Measurements from ENCODE around the gene CERS6. TPM values are rescaled to one million over a fixed set of nuclear protein-coding genes. Genes with fewer than 3 reads are reported as not detected.

CERS6 gene
- total RNA-seq, 1 donor = 23.9 TPM

GRCh38 chr2:168692132-168692744 is 236.2 kb downstream of the CERS6 start:
- H2AFZ ChIP-seq (ENCODE audit: low read length) = no peak overlapping the region
- H3K9me3 ChIP-seq (ENCODE audit: low read depth, low read length) = no peaks in the 10 kb centered on the region
- H3K4me3 ChIP-seq (ENCODE audit: insufficient read depth, low read length) = no peak overlapping the region
- no peaks in the 10 kb centered on the region for H3K27me3 ChIP-seq (ENCODE audit: insufficient read depth, low read length)
- no peaks in the 10 kb centered on the region for H3K79me2 ChIP-seq (ENCODE audit: insufficient read depth, low read length)
- H3K36me3 ChIP-seq (ENCODE audit: insufficient read depth, low read length) = no peaks in the 10 kb centered on the region
- no peaks in the 10 kb centered on the region for H4K20me1 ChIP-seq (ENCODE audit: insufficient read depth, low read length)
- H3K4me1 ChIP-seq (ENCODE audit: insufficient read depth, low read length) = peaks cover 5% of the 10 kb centered on the region
- DNase-seq (ENCODE audit: insufficient read length, low spot score, missing footprints) = no peak
- no peak overlapping the region for H3K27ac ChIP-seq (ENCODE audit: low read depth, low read length)
- H3K4me2 ChIP-seq (ENCODE audit: insufficient read depth, low read length) = no peak overlapping the region
- TF ChIP-seq CTCF (IDR thresholded peaks at IDR 0.05; ENCODE audit: extremely low read depth, low read depth, low read length) = no peak

- Histone ChIP-seq H3K36me3 (ENCODE audit: insufficient read depth, low read length) (no peaks in the 10 kb centered on the region), H3K4me3 (ENCODE audit: insufficient read depth, low read length) (no peak overlapping the region), H3K27me3 (ENCODE audit: insufficient read depth, low read length) (no peaks in the 10 kb centered on the region), H3K4me2 (ENCODE audit: insufficient read depth, low read length) (no peak overlapping the region), H3K27ac (ENCODE audit: low read depth, low read length) (no peak overlapping the region), H2AFZ (ENCODE audit: low read length) (no peak overlapping the region), H4K20me1 (ENCODE audit: insufficient read depth, low read length) (no peaks in the 10 kb centered on the region), H3K9me3 (ENCODE audit: low read depth, low read length) (no peaks in the 10 kb centered on the region), H3K4me1 (ENCODE audit: insufficient read depth, low read length) (no peaks in the 10 kb centered on the region), H3K79me2 (ENCODE audit: insufficient read depth, low read length) (no peaks in the 10 kb centered on the region)
- DNase-seq (ENCODE audit: insufficient read length, low spot score, missing footprints) = no peak
- no peak for TF ChIP-seq CTCF (IDR thresholded peaks at IDR 0.05; ENCODE audit: extremely low read depth, low read depth, low read length)
Observed at GRCh38 chr2:168694173-168694572, 238.1 kb downstream of the CERS6 start.

- Histone ChIP-seq H4K20me1 (ENCODE audit: insufficient read depth, low read length) (no peaks in the 10 kb centered on the region), H2AFZ (ENCODE audit: low read length) (no peak overlapping the region), H3K4me1 (ENCODE audit: insufficient read depth, low read length) (no peaks in the 10 kb centered on the region), H3K79me2 (ENCODE audit: insufficient read depth, low read length) (no peaks in the 10 kb centered on the region), H3K27me3 (ENCODE audit: insufficient read depth, low read length) (no peaks in the 10 kb centered on the region), H3K4me3 (ENCODE audit: insufficient read depth, low read length) (no peak overlapping the region), H3K9me3 (ENCODE audit: low read depth, low read length) (no peaks in the 10 kb centered on the region), H3K36me3 (ENCODE audit: insufficient read depth, low read length) (no peaks in the 10 kb centered on the region), H3K27ac (ENCODE audit: low read depth, low read length) (no peak overlapping the region), H3K4me2 (ENCODE audit: insufficient read depth, low read length) (no peak overlapping the region)
- DNase-seq (ENCODE audit: insufficient read length, low spot score, missing footprints) = no peak
- TF ChIP-seq CTCF (IDR thresholded peaks at IDR 0.05; ENCODE audit: extremely low read depth, low read depth, low read length) = no peak
Observed at GRCh38 chr2:168694866-168695265, 238.8 kb downstream of the CERS6 start.

GRCh38 chr2:168697668-168698121 is 241.6 kb downstream of the CERS6 start:
- Histone ChIP-seq H3K9me3 (ENCODE audit: low read depth, low read length) (no peaks in the 10 kb centered on the region), H3K4me2 (ENCODE audit: insufficient read depth, low read length) (no peak overlapping the region), H3K27ac (ENCODE audit: low read depth, low read length) (no peak overlapping the region), H3K36me3 (ENCODE audit: insufficient read depth, low read length) (no peaks in the 10 kb centered on the region), H3K4me1 (ENCODE audit: insufficient read depth, low read length) (peaks cover 6% of the 10 kb centered on the region), H3K4me3 (ENCODE audit: insufficient read depth, low read length) (no peak overlapping the region), H3K27me3 (ENCODE audit: insufficient read depth, low read length) (no peaks in the 10 kb centered on the region), H4K20me1 (ENCODE audit: insufficient read depth, low read length) (peaks cover 2% of the 10 kb centered on the region), H3K79me2 (ENCODE audit: insufficient read depth, low read length) (no peaks in the 10 kb centered on the region), H2AFZ (ENCODE audit: low read length) (no peak overlapping the region)
- no peak for DNase-seq (ENCODE audit: insufficient read length, low spot score, missing footprints)
- peak; percentile 19 for TF ChIP-seq CTCF (IDR thresholded peaks at IDR 0.05; ENCODE audit: extremely low read depth, low read depth, low read length)

Measured in osteoblast (primary cell).